Stimulated activated naive CD8-positive, alpha-beta T cell treated with anti-CD3 and anti-CD28 coated beads, Interleukin-15, Interleukin-2, amounts not matched to agents 100 ng/mL and 50 ng/mL, for 24 hours (primary cell): ENCODE measurements around the gene CACNB2.
"Not testable (repeated sequence)": the region's sequence is repeated elsewhere in the genome, so short reads cannot be mapped to it uniquely, and the experiment has no call there.

Experiments used
- H3K27ac Mint-ChIP-seq: one replicate; pipeline ENCODE4 v1.8.0; 2021; ENCODE audit warnings: mild to moderate bottlenecking, mixed read lengths
- H3K27me3 Mint-ChIP-seq: one replicate; pipeline ENCODE4 v1.8.0; 2021; ENCODE audit warnings: mixed read lengths
- H3K36me3 Mint-ChIP-seq: one replicate; pipeline ENCODE4 v1.8.0; 2021; ENCODE audit warnings: low read depth, mixed read lengths
- H3K4me1 Mint-ChIP-seq: one replicate; pipeline ENCODE4 v1.8.0; 2021; ENCODE audit warnings: low read depth, mixed read lengths
- H3K4me3 Mint-ChIP-seq: one replicate; pipeline ENCODE4 v1.8.0; 2021; ENCODE audit warnings: mild to moderate bottlenecking, mixed read lengths
- H3K9me3 Mint-ChIP-seq: one replicate; pipeline ENCODE4 v1.8.0; 2021; ENCODE audit warnings: mixed read lengths

CACNB2 gene

GRCh38 chr10:18202680-18203460 lies 62.6 kb downstream of the CACNB2 start:
- H3K27ac Mint-ChIP-seq = no peak overlapping the region
- no peaks in the 10 kb centered on the region for H3K36me3 Mint-ChIP-seq
- H3K9me3 Mint-ChIP-seq = no peaks in the 10 kb centered on the region
- H3K27me3 Mint-ChIP-seq = no peaks in the 10 kb centered on the region
- no peak overlapping the region for H3K4me3 Mint-ChIP-seq
- no peaks in the 10 kb centered on the region for H3K4me1 Mint-ChIP-seq

GRCh38 chr10:18203471-18203870 lies 63.2 kb downstream of the CACNB2 start:
- Mint-ChIP-seq H3K4me3 (no peak overlapping the region), H3K4me1 (no peaks in the 10 kb centered on the region), H3K36me3 (no peaks in the 10 kb centered on the region), H3K27ac (no peak overlapping the region), H3K27me3 (no peaks in the 10 kb centered on the region), H3K9me3 (no peaks in the 10 kb centered on the region)

- Mint-ChIP-seq H3K27ac (no peak overlapping the region), H3K4me3 (no peak overlapping the region), H3K27me3 (no peaks in the 10 kb centered on the region), H3K36me3 (no peaks in the 10 kb centered on the region), H3K9me3 (no peaks in the 10 kb centered on the region), H3K4me1 (no peaks in the 10 kb centered on the region)
Observed at GRCh38 chr10:18204039-18204835, 64.0 kb downstream of the CACNB2 start.

- Mint-ChIP-seq H3K4me1 (no peaks in the 10 kb centered on the region), H3K9me3 (no peaks in the 10 kb centered on the region), H3K27ac (no peak overlapping the region), H3K4me3 (no peak overlapping the region), H3K27me3 (peaks cover 4% of the 10 kb centered on the region), H3K36me3 (no peaks in the 10 kb centered on the region)
Observed at GRCh38 chr10:18205098-18205834, 65.0 kb downstream of the CACNB2 start.

GRCh38 chr10:18208186-18208585 lies 68.0 kb downstream of the CACNB2 start:
- not testable (repeated sequence) for H3K27me3 Mint-ChIP-seq, H3K9me3 Mint-ChIP-seq

GRCh38 chr10:18209241-18209640 lies 69.0 kb downstream of the CACNB2 start:
- Mint-ChIP-seq H3K36me3 (no peaks in the 10 kb centered on the region), H3K27ac (no peak overlapping the region), H3K4me1 (no peaks in the 10 kb centered on the region), H3K4me3 (no peak overlapping the region), H3K9me3 (no peaks in the 10 kb centered on the region), H3K27me3 (peaks cover 12% of the 10 kb centered on the region)

More at GRCh38 chr10:18208186-18208585, 68.0 kb downstream of the CACNB2 start:
- H3K4me1 Mint-ChIP-seq, H3K27ac Mint-ChIP-seq, H3K4me3 Mint-ChIP-seq, H3K36me3 Mint-ChIP-seq: not testable (repeated sequence)

- H3K4me3 Mint-ChIP-seq = no peak overlapping the region
- no peaks in the 10 kb centered on the region for H3K9me3 Mint-ChIP-seq
- no peaks in the 10 kb centered on the region for H3K36me3 Mint-ChIP-seq
- H3K27me3 Mint-ChIP-seq = peaks cover 12% of the 10 kb centered on the region
- H3K27ac Mint-ChIP-seq = no peak overlapping the region
- no peaks in the 10 kb centered on the region for H3K4me1 Mint-ChIP-seq
Observed at GRCh38 chr10:18210711-18211110, 70.5 kb downstream of the CACNB2 start.

GRCh38 chr10:18211862-18212261 lies 71.6 kb downstream of the CACNB2 start:
- H3K4me1 Mint-ChIP-seq = no peaks in the 10 kb centered on the region
- H3K27me3 Mint-ChIP-seq = peaks cover 12% of the 10 kb centered on the region
- H3K9me3 Mint-ChIP-seq = no peaks in the 10 kb centered on the region
- no peak overlapping the region for H3K27ac Mint-ChIP-seq
- no peak overlapping the region for H3K4me3 Mint-ChIP-seq
- no peaks in the 10 kb centered on the region for H3K36me3 Mint-ChIP-seq

- peaks cover 12% of the 10 kb centered on the region for H3K27me3 Mint-ChIP-seq
- H3K4me1 Mint-ChIP-seq = no peaks in the 10 kb centered on the region
- no peak overlapping the region for H3K27ac Mint-ChIP-seq
- no peaks in the 10 kb centered on the region for H3K9me3 Mint-ChIP-seq
- no peaks in the 10 kb centered on the region for H3K36me3 Mint-ChIP-seq
- no peak overlapping the region for H3K4me3 Mint-ChIP-seq
Observed at GRCh38 chr10:18213271-18213670, 73.0 kb downstream of the CACNB2 start.

- H3K27me3 Mint-ChIP-seq = peaks cover 11% of the 10 kb centered on the region
- no peak overlapping the region for H3K27ac Mint-ChIP-seq
- H3K4me3 Mint-ChIP-seq = no peak overlapping the region
- no peaks in the 10 kb centered on the region for H3K9me3 Mint-ChIP-seq
- no peaks in the 10 kb centered on the region for H3K36me3 Mint-ChIP-seq
- H3K4me1 Mint-ChIP-seq = no peaks in the 10 kb centered on the region
Observed at GRCh38 chr10:18214691-18215563, 74.7 kb downstream of the CACNB2 start.

GRCh38 chr10:18216482-18216881 lies 76.3 kb downstream of the CACNB2 start:
- no peaks in the 10 kb centered on the region for H3K4me1 Mint-ChIP-seq
- H3K9me3 Mint-ChIP-seq = no peaks in the 10 kb centered on the region
- H3K27me3 Mint-ChIP-seq = peaks cover 4% of the 10 kb centered on the region
- H3K36me3 Mint-ChIP-seq = no peaks in the 10 kb centered on the region
- no peak overlapping the region for H3K4me3 Mint-ChIP-seq
- no peak overlapping the region for H3K27ac Mint-ChIP-seq

GRCh38 chr10:18217577-18217976 lies 77.4 kb downstream of the CACNB2 start:
- Mint-ChIP-seq H3K27ac (no peak overlapping the region), H3K4me1 (no peaks in the 10 kb centered on the region), H3K36me3 (no peaks in the 10 kb centered on the region), H3K27me3 (peaks cover 4% of the 10 kb centered on the region), H3K9me3 (no peaks in the 10 kb centered on the region), H3K4me3 (no peak overlapping the region)

- Mint-ChIP-seq H3K9me3 (no peaks in the 10 kb centered on the region), H3K4me3 (no peak overlapping the region), H3K4me1 (no peaks in the 10 kb centered on the region), H3K27me3 (no peaks in the 10 kb centered on the region), H3K27ac (no peak overlapping the region), H3K36me3 (no peaks in the 10 kb centered on the region)
Observed at GRCh38 chr10:18219146-18219545, 78.9 kb downstream of the CACNB2 start.

- Mint-ChIP-seq H3K4me3 (no peak overlapping the region), H3K27me3 (no peaks in the 10 kb centered on the region), H3K36me3 (no peaks in the 10 kb centered on the region), H3K27ac (no peak overlapping the region), H3K9me3 (no peaks in the 10 kb centered on the region), H3K4me1 (no peaks in the 10 kb centered on the region)
Observed at GRCh38 chr10:18221123-18221522, 80.9 kb downstream of the CACNB2 start.
